ENCODE measurements around the gene FMO1.

The FMO1 gene

GRCh38 chr1:171258943-171259342 is 10.6 kb downstream of the FMO1 start:
- Histone ChIP-seq H3K9me3 (replicated peaks; ENCODE audit: insufficient read depth, low read length) (no peaks in the 10 kb centered on the region), H4K20me1 (ENCODE audit: insufficient read depth, low read length) (no peaks in the 10 kb centered on the region), H3K4me3 (ENCODE audit: low read length) (no peak overlapping the region), H3K27me3 (replicated peaks; ENCODE audit: insufficient read depth, low read length) (no peaks in the 10 kb centered on the region), H3K4me1 (ENCODE audit: low read length) (peaks cover 50% of the 10 kb centered on the region), H3K27ac (ENCODE audit: low read length) (no peak overlapping the region), H3F3A (ENCODE audit: insufficient read depth, low read length) (peaks cover 19% of the 10 kb centered on the region; the same call in 1 of the 2 replicates), H3K9me2 (replicated peaks; ENCODE audit: insufficient read depth, low read length) (no peaks in the 10 kb centered on the region), H2AFZ (ENCODE audit: low read length) (no peak overlapping the region), H3K36me3 (replicated peaks; ENCODE audit: insufficient read depth, low read length) (no peaks in the 10 kb centered on the region), H3K9ac (ENCODE audit: low read length) (no peak overlapping the region), H3K79me2 (ENCODE audit: low read length) (no peaks in the 10 kb centered on the region), H3K4me2 (ENCODE audit: low read depth, low read length) (no peak overlapping the region)
- TF ChIP-seq EZH2 (optimal IDR thresholded peaks at IDR 0.05; ENCODE audit: low read depth, low read length) (no peak), EZH2phosphoT487 (IDR thresholded peaks at IDR 0.05; ENCODE audit: low read length) (no peak), CTCF (IDR thresholded peaks at IDR 0.05; ENCODE audit: low read length) (no peak)
- DNase-seq = no peak

- Histone ChIP-seq H3K9ac (ENCODE audit: low read length) (no peak overlapping the region), H2AFZ (ENCODE audit: low read length) (no peak overlapping the region), H3K4me2 (ENCODE audit: low read depth, low read length) (no peak overlapping the region), H3F3A (ENCODE audit: insufficient read depth, low read length) (peaks cover 9% of the 10 kb centered on the region; the same call in 1 of the 2 replicates), H3K9me2 (replicated peaks; ENCODE audit: insufficient read depth, low read length) (no peaks in the 10 kb centered on the region), H3K79me2 (ENCODE audit: low read length) (no peaks in the 10 kb centered on the region), H3K36me3 (replicated peaks; ENCODE audit: insufficient read depth, low read length) (no peaks in the 10 kb centered on the region), H3K27ac (ENCODE audit: low read length) (no peak overlapping the region), H3K4me3 (ENCODE audit: low read length) (no peak overlapping the region), H3K9me3 (replicated peaks; ENCODE audit: insufficient read depth, low read length) (no peaks in the 10 kb centered on the region), H4K20me1 (ENCODE audit: insufficient read depth, low read length) (no peaks in the 10 kb centered on the region), H3K4me1 (ENCODE audit: low read length) (peaks cover 37% of the 10 kb centered on the region), H3K27me3 (replicated peaks; ENCODE audit: insufficient read depth, low read length) (no peaks in the 10 kb centered on the region)
- TF ChIP-seq EZH2 (optimal IDR thresholded peaks at IDR 0.05; ENCODE audit: low read depth, low read length) (no peak), CTCF (IDR thresholded peaks at IDR 0.05; ENCODE audit: low read length) (no peak), EZH2phosphoT487 (IDR thresholded peaks at IDR 0.05; ENCODE audit: low read length) (no peak)
- no peak for DNase-seq
These were observed 13.0 kb downstream of the FMO1 start for GRCh38 chr1:171261336-171261735.

- Histone ChIP-seq H3K9me3 (replicated peaks; ENCODE audit: insufficient read depth, low read length) (no peaks in the 10 kb centered on the region), H4K20me1 (ENCODE audit: insufficient read depth, low read length) (no peaks in the 10 kb centered on the region), H3K79me2 (ENCODE audit: low read length) (no peaks in the 10 kb centered on the region), H2AFZ (ENCODE audit: low read length) (no peak overlapping the region), H3K9ac (ENCODE audit: low read length) (no peak overlapping the region), H3K27me3 (replicated peaks; ENCODE audit: insufficient read depth, low read length) (no peaks in the 10 kb centered on the region), H3K27ac (ENCODE audit: low read length) (no peak overlapping the region), H3K4me3 (ENCODE audit: low read length) (no peak overlapping the region), H3K9me2 (replicated peaks; ENCODE audit: insufficient read depth, low read length) (no peaks in the 10 kb centered on the region), H3F3A (ENCODE audit: insufficient read depth, low read length) (no peaks in the 10 kb centered on the region), H3K4me2 (ENCODE audit: low read depth, low read length) (no peak overlapping the region), H3K4me1 (ENCODE audit: low read length) (peaks cover 12% of the 10 kb centered on the region), H3K36me3 (replicated peaks; ENCODE audit: insufficient read depth, low read length) (no peaks in the 10 kb centered on the region)
- no peak for DNase-seq
- no peak for TF ChIP-seq CTCF (IDR thresholded peaks at IDR 0.05; ENCODE audit: low read length)
- TF ChIP-seq EZH2phosphoT487 (IDR thresholded peaks at IDR 0.05; ENCODE audit: low read length) = no peak
- TF ChIP-seq EZH2 (optimal IDR thresholded peaks at IDR 0.05; ENCODE audit: low read depth, low read length) = no peak
These were observed 15.6 kb downstream of the FMO1 start for GRCh38 chr1:171263901-171264300.

Measured in MM.1S (cell line).